SK-N-MC (cell line): ENCODE results near the gene KMT5C.

Experiments used
- EZH2 ChIP-seq: fragments of 200-600 bp; sonication (generic); IDR thresholded peaks from one replicate; pipeline ENCODE4 v1.6.1; 2017; ENCODE audit warnings: antibody characterized with exemption
- POLR2AphosphoS5 ChIP-seq: IDR thresholded peaks from 2 replicates; pipeline ENCODE4 v1.6.1; 2012; ENCODE audit warnings: mild to moderate bottlenecking, low read depth, low read length, borderline replicate concordance

- TF ChIP-seq POLR2AphosphoS5, result no peak
- TF ChIP-seq EZH2, result no peak
These were observed 27.9 kb upstream of the KMT5C start for GRCh38 chr19:55311797-55312196.
